ENCODE results near the gene RAB12. TPM values are rescaled to one million over a fixed set of nuclear protein-coding genes. Genes with fewer than 3 reads are reported as not detected.

RAB12 gene
- total and polyA plus RNA-seq, 2 donors from 2014 or later = 37.7 to 46.7 TPM

DNA sequence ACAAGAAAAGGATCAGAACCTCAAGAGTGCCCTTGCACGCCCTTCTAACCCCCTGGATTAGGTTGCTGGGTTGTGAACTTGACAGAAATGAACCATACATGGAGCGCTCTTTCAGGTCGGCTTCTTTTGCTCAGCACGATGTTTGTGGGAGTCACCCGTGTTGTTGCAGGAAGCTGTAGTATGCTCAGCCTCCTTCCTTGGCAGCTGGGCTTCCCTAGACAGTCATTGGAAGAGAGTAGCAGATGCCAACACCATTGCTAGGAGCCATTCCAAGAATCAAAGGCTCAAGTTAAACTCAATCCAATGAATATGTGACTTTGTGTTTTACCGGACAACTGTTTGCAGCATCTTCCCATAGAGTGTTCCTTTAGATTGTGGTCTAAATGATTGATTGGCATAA, 47.0 kb downstream of the RAB12 start:
- intact Hi-C loops (cut with DNase I) = loop anchor here (10.0 kb wide), 1 partner anchor 329 kb away; no protein-coding TSS in a partner anchor

GRCh38 chr18:8657050-8657820, 48.0 kb downstream of the RAB12 start:
- peaks cover 0 to 3% (median 0%) of the 10 kb centered on the region in 3 donors for H3K4me1 ChIP-seq (ENCODE audit: control insufficient read depth in 2 of 3, insufficient read depth in 2 of 3, low read depth in 1 of 3, low read length in 3 of 3)
- no peaks in the 10 kb centered on the region for H3K36me3 ChIP-seq (ENCODE audit: control insufficient read depth in 2 of 3, insufficient read depth in 3 of 3, low read length in 3 of 3)
- FAIRE-seq (no peak), DNase-seq (no peak)
- TF ChIP-seq CTCF (IDR thresholded peaks at IDR 0.05; ENCODE audit: borderline replicate concordance, extremely low read depth, insufficient read depth) = no peak
- intact Hi-C loops (cut with DNase I) = loop anchor here (10.0 kb wide), 1 partner anchor 328 kb away; no protein-coding TSS in a partner anchor
- H3K27me3 ChIP-seq (ENCODE audit: control insufficient read depth, insufficient read depth, low read length) = no peaks in the 10 kb centered on the region
- H3K9me3 ChIP-seq (ENCODE audit: control insufficient read depth in 2 of 3, insufficient read depth in 1 of 3, low read length in 3 of 3) = no peaks in the 10 kb centered on the region
- H3K27ac ChIP-seq (ENCODE audit: low read depth in 2 of 2, low read length in 2 of 2) = no peak overlapping the region
- H3K4me3 ChIP-seq (ENCODE audit: low read length in 3 of 3) = no peak overlapping the region
- no peak overlapping the region for H3K9ac ChIP-seq (ENCODE audit: low read length in 3 of 3)

More for the DNA sequence above, 47.0 kb downstream of the RAB12 start:
- Histone ChIP-seq H3K27me3 (ENCODE audit: control insufficient read depth, insufficient read depth, low read length) (no peaks in the 10 kb centered on the region), H3K27ac (ENCODE audit: low read depth in 2 of 2, low read length in 2 of 2) (no peak overlapping the region), H3K36me3 (ENCODE audit: control insufficient read depth in 2 of 3, insufficient read depth in 3 of 3, low read length in 3 of 3) (no peaks in the 10 kb centered on the region), H3K9me3 (ENCODE audit: control insufficient read depth in 2 of 3, insufficient read depth in 1 of 3, low read length in 3 of 3) (no peaks in the 10 kb centered on the region), H3K4me1 (ENCODE audit: control insufficient read depth in 2 of 3, insufficient read depth in 2 of 3, low read depth in 1 of 3, low read length in 3 of 3) (no peaks in the 10 kb centered on the region), H3K4me3 (ENCODE audit: low read length in 3 of 3) (no peak overlapping the region), H3K9ac (ENCODE audit: low read length in 3 of 3) (no peak overlapping the region)
- DNase-seq (peak in 1 of 5 donors; percentile 24), FAIRE-seq (no peak)
- TF ChIP-seq CTCF (IDR thresholded peaks at IDR 0.05; ENCODE audit: borderline replicate concordance, extremely low read depth, insufficient read depth) = no peak

- no peak overlapping the region for H3K9ac ChIP-seq (ENCODE audit: low read length in 3 of 3)
- FAIRE-seq (no peak), DNase-seq (peak in 4 of 5 donors; percentile 25 to 62 (median 45))
- no peak for TF ChIP-seq CTCF (IDR thresholded peaks at IDR 0.05; ENCODE audit: borderline replicate concordance, extremely low read depth, insufficient read depth)
- H3K9me3 ChIP-seq (ENCODE audit: control insufficient read depth in 2 of 3, insufficient read depth in 1 of 3, low read length in 3 of 3) = no peaks in the 10 kb centered on the region
- intact Hi-C loops (cut with DNase I) = loop anchor here (10.0 kb wide), 1 partner anchor 327 kb away; no protein-coding TSS in a partner anchor
- H3K27ac ChIP-seq (ENCODE audit: low read depth in 2 of 2, low read length in 2 of 2) = no peak overlapping the region
- peaks cover 0 to 3% (median 0%) of the 10 kb centered on the region in 3 donors for H3K4me1 ChIP-seq (ENCODE audit: control insufficient read depth in 2 of 3, insufficient read depth in 2 of 3, low read depth in 1 of 3, low read length in 3 of 3)
- no peaks in the 10 kb centered on the region for H3K36me3 ChIP-seq (ENCODE audit: control insufficient read depth in 2 of 3, insufficient read depth in 3 of 3, low read length in 3 of 3)
- no peaks in the 10 kb centered on the region for H3K27me3 ChIP-seq (ENCODE audit: control insufficient read depth, insufficient read depth, low read length)
- no peak overlapping the region for H3K4me3 ChIP-seq (ENCODE audit: low read length in 3 of 3)
Observed at GRCh38 chr18:8657873-8658470, 48.7 kb downstream of the RAB12 start.
